GM12801 (cell line): ENCODE results near the gene FAM187B.

ENCODE experiments used
- TF ChIP-seq, protein P1 (sequence below): IDR thresholded peaks from one replicate; pipeline ENCODE4 v1.5.1; 2011; ENCODE audit warnings: control low read depth; ENCODE audit not compliant: insufficient read length; ENCODE audit errors: extremely low read depth

FAM187B gene

DNA sequence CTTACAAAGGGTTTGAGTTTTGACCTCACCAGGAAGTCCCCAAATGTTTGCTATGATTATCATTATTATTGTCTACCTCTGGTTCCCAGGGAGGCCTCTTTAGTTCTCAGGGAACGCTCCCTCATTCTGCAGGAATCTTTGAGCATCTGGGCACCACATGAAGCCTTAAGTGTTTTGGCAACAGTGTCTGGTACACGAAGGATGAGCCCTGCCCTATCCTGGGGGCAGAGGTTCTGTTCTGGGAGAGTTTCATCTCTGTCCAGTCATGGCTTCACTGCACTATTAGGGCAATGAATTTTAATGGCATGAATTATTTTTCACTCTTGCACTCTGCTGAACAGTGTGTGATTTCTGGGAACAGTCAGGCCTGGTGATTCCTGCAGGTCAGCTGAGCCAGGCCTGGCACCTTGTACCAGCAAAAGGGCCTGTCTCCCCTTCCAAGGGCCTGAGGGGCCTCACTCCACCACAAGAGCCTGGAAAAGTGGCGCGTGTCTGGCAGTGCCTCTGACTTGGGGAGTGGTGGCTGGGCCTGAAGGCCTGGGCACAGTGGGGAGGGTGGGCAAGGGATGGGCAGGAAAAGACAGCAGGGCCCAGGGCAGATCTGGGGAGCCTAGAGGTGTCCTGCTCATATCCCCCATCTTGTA lies 4.6 kb downstream of the FAM187B start:
- TF ChIP-seq, protein P1, sequence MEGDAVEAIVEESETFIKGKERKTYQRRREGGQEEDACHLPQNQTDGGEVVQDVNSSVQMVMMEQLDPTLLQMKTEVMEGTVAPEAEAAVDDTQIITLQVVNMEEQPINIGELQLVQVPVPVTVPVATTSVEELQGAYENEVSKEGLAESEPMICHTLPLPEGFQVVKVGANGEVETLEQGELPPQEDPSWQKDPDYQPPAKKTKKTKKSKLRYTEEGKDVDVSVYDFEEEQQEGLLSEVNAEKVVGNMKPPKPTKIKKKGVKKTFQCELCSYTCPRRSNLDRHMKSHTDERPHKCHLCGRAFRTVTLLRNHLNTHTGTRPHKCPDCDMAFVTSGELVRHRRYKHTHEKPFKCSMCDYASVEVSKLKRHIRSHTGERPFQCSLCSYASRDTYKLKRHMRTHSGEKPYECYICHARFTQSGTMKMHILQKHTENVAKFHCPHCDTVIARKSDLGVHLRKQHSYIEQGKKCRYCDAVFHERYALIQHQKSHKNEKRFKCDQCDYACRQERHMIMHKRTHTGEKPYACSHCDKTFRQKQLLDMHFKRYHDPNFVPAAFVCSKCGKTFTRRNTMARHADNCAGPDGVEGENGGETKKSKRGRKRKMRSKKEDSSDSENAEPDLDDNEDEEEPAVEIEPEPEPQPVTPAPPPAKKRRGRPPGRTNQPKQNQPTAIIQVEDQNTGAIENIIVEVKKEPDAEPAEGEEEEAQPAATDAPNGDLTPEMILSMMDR: no peak

DNA sequence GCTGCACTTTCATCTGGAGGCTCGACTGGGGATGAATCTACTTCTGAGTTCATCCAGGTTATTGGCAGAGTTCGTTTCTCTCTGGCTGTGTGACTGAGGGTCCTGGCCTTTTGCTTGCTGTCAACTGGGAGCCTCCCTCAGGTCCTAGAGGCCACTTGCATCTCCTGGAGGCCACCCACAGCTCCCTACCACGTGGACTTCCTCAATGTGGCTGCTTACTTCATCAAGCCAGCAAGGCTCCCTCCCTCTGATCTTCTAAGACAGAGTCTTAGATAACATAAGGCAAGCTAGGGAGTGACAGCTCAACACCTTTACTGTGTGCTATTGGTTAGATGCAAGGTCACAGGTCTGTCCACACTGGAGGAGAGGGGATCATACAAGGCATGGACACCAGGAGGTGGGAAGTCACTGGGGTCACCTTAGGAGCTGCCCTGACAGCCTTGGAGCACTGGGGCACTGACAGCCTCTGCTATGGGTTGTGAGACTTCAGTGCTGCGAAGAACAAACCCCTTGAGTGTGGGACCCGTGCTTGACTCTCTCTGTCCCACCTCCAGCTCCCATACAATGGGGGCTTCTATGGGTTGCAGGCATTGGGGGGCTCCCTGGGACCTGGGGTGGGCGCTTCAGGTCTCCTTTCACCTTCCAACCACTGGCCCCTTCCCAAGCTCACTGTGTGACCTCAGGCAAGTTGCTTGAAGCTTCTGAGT lies 5.3 kb downstream of the FAM187B start:
- TF ChIP-seq, protein P1: no peak

DNA sequence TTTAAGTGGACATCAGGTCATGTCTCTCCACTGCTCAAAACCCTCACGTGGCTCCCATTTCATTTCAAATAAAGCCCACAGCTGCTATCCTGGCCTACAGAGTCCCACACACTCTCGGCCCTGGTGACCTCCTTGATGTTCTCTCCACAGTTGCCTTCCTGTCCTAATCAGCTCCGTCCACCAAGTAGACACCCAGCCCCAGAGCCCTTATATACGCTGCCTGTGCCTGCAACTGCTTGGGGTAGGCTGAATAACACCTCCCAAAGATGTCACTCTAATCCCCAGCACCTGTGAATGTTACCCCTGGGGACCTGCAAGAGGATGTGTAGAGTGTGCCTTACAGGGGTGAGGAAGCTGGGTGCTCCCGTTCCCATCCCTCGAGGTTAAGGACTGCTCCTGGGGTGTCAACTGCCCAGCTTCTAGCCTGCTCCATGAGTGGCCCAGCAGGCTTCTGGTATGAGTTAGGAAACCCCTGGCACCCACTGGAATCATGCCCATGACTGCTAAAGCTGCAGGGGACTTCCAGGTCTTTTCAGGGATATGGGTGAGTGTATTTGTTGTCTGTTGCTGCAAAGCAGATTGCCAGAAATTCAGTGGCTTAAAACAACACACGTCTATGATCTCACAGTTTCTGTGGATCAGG lies 6.0 kb downstream of the FAM187B start:
- TF ChIP-seq, protein P1: no peak

DNA sequence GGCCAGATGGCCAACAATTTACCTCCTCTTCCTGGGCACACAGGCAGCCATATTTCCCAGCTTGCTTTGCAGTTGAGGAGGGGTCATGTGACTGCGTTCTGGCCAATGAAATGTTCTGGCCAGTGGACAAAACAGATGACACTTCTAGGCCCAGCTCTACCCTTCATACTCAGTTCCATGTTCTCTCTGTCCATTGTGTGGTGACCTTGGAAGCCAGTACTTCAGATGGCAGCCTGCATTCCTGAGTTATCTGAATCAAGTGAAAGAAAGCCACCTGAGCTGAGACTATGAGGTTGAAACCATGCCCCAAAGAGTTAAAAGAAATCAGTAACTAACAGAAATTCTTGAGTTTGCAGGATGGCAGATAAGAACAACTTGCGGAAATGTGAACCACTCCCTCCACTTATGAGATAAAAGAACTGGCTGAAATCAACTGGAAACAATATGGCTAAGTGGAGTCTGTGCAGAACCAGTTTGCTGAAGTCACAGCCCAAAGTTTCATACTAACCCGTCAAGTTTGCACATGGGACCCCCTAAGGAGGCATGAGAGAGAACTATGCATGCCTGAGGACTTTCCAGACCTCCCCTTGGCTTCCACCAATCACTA lies 8.1 kb downstream of the FAM187B start:
- TF ChIP-seq, protein P1: no peak

DNA sequence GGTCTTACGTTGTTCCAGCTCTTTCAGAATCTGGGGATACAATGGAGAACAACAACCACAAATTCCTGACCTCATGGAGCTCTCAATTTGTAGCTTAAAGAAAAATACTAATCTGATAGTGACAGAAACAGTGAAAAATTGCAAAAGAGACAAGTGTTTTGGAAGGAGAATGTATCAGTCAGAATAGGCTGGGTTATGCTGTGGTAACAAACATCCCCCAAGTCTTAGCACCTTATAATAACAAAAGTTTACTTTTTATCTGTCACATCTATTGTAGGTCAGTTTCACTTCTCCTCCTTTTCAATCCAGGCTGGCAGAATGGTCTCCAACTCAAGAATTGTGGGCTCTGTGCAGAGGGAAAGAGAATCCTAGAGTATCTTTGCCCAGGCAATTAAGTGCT lies 9.5 kb downstream of the FAM187B start:
- TF ChIP-seq, protein P1: no peak

DNA sequence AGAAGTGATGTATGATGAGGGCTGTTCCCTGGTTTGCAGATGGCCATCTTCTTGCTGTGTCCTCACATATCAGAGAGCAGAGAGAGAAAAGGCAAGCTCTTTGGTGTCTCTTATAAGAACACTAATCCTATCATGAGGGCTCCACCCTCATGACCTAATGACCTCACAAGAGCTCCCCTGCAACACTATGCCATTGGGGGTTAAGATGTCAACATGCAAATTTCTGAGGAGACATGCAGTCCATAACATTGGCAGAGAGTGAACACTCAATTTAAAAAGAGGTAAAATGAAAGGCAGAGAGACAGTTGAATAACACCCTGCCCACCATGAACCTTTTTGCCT lies 10.9 kb downstream of the FAM187B start:
- TF ChIP-seq, protein P1: no peak
